ENCODE results near the gene GAL.

DNA sequence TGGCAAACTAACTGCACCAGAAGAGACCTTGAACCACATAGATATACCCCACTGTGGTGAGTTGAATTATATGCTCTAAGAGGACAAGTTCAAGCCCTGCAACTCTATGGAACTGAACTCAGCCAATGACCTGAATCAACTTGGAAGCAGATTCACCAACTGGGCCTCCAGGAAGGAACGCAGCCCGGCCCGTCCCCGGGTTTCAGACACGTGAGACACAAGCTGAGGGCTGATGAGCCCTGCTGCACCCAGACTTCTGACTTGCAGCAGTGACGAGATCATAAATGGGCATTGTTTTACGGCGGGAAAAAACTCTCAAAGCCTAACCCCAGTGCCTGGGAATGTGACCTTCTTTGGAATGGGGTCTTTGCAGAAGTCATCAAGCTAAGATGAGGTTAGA lies 28.5 kb upstream of the GAL start:
- TF ChIP-seq YY1 (IDR thresholded peaks at IDR 0.05; ENCODE audit: low read depth): no peak
- TF ChIP-seq CREB1 (IDR thresholded peaks at IDR 0.05; ENCODE audit: low read depth): no peak
- TF ChIP-seq TAF1 (IDR thresholded peaks at IDR 0.05; ENCODE audit: low read depth): no peak
- TF ChIP-seq EGR1 (IDR thresholded peaks at IDR 0.05): no peak
- no peak for TF ChIP-seq EP300 (IDR thresholded peaks at IDR 0.05; ENCODE audit: borderline replicate concordance)
- TF ChIP-seq TCF12 (IDR thresholded peaks at IDR 0.05; ENCODE audit: low read depth): no peak
- no peak for TF ChIP-seq FOXM1 (IDR thresholded peaks at IDR 0.05; ENCODE audit: borderline replicate concordance, low read depth)
- TF ChIP-seq NFIC (IDR thresholded peaks at IDR 0.05): no peak
- TF ChIP-seq, protein P1, sequence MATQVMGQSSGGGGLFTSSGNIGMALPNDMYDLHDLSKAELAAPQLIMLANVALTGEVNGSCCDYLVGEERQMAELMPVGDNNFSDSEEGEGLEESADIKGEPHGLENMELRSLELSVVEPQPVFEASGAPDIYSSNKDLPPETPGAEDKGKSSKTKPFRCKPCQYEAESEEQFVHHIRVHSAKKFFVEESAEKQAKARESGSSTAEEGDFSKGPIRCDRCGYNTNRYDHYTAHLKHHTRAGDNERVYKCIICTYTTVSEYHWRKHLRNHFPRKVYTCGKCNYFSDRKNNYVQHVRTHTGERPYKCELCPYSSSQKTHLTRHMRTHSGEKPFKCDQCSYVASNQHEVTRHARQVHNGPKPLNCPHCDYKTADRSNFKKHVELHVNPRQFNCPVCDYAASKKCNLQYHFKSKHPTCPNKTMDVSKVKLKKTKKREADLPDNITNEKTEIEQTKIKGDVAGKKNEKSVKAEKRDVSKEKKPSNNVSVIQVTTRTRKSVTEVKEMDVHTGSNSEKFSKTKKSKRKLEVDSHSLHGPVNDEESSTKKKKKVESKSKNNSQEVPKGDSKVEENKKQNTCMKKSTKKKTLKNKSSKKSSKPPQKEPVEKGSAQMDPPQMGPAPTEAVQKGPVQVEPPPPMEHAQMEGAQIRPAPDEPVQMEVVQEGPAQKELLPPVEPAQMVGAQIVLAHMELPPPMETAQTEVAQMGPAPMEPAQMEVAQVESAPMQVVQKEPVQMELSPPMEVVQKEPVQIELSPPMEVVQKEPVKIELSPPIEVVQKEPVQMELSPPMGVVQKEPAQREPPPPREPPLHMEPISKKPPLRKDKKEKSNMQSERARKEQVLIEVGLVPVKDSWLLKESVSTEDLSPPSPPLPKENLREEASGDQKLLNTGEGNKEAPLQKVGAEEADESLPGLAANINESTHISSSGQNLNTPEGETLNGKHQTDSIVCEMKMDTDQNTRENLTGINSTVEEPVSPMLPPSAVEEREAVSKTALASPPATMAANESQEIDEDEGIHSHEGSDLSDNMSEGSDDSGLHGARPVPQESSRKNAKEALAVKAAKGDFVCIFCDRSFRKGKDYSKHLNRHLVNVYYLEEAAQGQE (IDR thresholded peaks at IDR 0.05; ENCODE audit: low read depth): no peak
- TF ChIP-seq MAX (IDR thresholded peaks at IDR 0.05): no peak
